Measurements from ENCODE around the gene POU2F2.
"Not testable (repeated sequence)": the region's sequence is repeated elsewhere in the genome, so short reads cannot be mapped to it uniquely, and the experiment has no call there.

POU2F2 gene

DNA sequence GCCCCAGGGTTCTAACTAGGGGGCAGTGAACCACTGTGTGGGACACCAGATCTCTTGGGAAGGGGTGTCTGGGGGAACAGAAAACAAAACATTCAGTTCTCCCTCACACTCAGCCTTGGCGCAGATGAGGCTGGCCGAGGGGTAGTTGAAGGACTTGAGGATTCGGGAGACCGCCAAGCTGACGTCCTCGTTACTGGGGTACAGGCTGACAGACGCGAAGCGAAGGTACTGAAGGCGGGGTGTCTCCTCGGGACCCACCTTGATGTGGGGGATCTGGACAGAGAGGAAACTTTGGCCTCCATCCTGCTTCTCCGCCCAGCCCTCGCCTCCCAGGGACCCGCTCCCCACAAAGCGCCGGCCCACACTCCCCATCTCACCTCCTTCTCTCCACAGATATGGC lies 69.9 kb downstream of the POU2F2 start:
- no peak for DNase-seq (ENCODE audit: low read depth in 2 of 2)

DNA sequence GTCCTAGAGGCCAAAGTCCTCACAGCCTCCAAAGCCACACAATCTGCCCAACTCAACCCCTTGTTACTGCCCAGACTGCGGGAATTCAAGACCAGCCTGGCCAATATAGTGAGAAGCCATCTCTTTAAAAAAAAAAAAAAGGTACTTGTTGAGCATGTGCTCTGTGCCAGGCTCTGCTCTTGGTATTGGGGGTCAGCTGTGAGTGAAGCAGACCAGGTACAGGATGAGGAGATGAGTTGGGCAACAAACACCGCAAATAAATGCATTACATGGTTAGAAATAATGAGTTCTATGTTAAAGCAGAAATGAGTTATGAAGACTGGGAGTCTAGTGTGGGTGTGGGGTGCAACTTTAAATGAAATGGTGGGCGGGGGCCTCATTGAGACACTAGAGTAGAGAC lies 72.1 kb downstream of the POU2F2 start:
- no peak for DNase-seq (ENCODE audit: low read depth in 2 of 2)

DNA sequence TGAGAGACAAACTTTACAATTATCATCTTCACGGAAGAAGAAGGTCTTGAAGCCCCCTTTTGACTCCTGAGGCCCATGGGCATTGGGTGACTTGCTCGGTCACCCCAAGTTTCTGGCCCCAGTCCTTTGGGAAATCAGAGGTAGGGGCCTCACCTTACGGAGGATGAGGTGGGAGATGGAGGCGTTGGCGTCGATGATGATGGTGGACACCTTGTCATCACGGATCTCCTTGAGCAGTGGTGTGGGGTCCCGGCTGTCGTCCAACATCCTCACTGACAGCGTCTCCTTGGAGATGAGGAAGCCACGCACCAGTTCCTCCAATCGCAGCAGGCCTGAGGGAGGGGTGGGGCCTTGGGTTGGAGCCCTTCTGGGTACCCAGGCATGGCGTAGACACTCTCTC lies 73.0 kb downstream of the POU2F2 start:
- DNase-seq (ENCODE audit: low read depth in 2 of 2), result no peak

DNA sequence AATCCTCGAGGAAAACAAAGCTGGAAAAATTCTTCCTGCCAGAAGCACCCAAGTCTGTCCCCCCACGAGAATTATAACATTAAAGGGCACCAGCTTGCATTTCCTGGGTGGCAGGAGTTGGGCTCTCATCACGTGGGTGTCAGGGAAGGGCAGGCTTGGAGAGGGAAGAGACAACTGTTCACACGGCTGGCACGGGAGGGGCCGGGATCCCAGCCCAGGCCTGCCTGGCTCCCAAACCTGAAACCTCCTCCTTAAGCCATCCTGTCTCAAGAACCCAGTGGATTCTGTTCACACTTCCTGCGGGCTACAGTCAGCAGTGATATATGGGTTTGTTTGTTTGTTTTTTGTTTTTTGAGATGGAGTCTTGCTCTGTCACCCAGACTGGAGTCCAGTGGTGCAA lies 74.4 kb downstream of the POU2F2 start:
- DNase-seq (ENCODE audit: low read depth in 2 of 2), result no peak

DNA sequence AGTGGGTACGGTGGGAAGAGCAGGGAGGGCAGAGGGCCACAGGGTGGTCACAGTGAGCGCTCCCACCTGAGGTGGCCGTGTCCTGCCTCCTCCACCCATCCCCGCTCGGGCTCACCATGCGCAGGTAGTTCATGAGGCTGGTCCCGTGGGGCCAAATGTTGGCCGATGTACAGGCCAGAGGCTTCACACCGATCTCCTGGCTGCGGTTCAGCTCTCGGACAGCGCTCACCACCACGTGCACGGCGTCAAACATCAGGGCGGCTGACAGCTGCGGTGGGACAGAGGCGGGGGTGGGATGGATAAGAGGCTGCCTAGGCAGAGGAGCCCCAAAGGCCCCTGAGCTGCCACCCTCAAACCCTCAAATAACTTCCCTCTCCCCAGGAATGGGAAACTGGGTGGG lies 78.0 kb downstream of the POU2F2 start:
- no peak for DNase-seq (ENCODE audit: low read depth in 2 of 2)

DNA sequence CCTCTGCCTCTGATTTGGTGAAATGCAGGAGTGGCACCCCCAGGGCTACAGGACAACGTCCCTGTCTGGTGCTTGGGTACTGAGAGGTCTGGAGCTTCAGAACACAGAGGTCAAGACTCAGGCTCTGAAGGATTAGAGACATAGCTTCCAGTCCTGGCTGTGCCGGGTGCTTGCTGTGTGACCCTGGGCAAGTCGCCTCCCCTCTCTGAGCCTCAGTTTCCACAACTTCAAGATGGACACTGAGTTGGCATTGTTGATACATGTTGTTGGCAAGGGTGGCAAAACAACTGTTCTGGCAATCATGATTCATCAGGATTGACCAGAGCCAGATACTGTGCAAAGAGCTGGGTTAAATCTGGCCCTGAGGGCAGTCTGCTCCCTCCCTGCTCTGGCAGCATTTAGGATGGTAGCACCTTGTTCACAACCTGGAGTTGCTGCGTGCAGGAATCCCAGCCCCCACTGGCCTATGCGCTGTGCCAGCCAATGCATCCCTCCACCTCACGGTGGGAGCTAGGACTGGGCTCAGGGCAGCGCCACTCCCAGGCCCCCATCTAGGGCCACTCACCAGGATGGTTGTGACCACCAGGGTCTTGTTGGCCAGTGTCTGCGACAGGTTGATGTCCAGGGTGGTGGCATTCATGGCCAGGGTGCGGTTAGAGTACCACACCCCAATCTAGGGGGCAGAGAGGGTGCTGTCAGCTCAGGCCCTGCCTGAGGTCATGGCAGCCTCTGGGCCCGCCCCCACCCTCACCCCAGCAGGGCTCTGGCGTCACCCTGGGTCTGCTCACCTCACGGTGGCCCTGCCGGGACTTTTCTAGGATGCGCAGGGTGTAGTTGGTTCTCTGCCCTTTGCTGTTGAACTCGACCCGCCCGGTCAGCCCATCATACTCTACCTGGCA lies 79.0 kb downstream of the POU2F2 start:
- no peak for DNase-seq (ENCODE audit: low read depth in 2 of 2)

DNA sequence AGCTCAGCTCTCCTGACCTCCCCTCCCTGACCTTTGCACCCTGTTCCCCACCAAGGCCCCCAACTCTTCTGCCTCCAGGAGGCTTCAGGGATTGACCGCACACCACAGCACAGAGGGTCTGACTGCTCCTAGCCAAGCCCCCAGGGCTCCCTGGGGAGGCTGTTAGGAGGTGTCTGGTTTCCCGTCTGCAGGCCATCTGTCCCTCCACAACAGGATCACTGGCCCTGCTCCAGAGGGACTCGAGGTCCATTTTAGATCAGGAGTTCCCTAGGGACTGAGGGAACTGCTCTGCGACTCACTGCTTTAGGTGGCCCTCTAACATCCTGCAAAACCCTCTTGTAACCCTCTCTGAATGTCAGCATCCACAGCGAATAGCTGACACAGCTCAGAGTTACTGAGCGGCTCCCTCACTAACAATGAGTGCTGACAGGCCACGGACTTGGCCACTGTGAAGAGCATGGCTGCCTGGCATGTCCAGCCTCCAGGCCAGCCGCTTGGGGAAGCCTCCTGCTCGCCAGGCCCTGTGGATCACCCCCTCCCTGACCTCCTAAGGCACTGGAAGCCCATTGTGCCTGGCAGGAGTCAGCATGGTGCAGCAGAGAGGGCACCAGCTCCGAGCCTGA lies 79.9 kb downstream of the POU2F2 start:
- no peak for DNase-seq (ENCODE audit: low read depth in 2 of 2)

DNA sequence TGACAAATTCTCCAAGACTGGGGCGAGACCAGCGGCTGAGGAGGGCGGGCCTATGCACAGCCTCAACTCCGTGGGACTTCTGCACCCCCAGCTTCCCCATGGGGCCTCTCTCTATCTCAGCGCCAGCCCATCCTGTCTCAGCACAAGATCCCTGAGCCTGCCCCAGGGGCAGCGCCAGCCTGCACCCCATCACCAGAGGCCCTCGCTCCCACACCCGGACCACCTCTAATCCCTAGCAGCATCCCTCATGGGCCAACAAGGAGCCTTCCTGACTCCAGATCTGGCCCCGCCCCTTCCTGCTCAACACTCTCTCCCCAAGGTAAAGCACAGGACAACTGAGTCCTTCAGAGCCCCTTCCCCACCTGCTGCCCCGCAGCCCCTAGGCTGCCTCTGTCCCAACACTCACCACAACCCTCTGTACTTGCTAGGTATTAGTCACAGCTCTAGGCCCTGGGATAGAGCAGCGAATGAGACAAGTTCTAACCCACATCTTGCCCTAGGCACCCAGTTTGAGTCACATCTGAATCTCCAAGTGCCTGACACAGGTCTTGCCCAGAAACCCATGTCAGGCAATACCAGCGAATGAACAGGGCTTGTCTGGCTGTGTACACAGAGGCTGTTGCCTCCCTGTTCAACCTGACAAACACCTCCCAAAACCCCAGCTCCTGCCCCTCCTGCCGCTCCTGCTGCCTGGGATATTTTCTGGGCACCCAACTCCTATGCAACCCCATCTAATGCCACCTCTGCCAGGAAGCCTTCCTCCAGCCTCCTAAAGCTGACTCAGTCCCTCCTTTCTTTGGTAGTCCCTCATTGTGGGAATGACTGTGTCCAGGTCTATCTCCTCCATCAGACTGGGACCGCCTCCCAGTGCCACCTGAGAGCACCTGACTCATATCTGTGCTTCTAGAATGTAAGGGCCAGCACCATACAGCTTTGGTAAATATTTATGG lies 80.8 kb downstream of the POU2F2 start:
- DNase-seq (ENCODE audit: low read depth in 2 of 2), result peak; percentile 13 to 56

DNA sequence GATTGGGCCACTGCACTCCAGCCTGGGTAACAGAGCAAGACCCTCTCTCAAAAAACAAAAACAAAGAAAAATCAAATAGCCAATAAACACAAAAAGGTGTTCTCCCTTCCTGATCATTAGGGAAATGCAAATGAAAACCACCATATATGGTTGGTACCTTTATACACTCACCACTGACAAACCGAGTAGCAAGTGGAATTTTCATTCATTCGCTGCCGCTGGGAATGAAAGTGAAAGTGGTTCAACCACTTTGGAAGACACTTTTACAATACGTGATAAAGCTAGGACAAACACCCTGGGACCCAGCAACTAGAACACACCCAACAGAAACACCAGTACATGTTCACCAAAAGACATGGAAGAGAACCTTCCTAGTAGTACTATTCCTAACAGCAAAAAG lies 83.3 kb downstream of the POU2F2 start:
- no peak for DNase-seq (ENCODE audit: low read depth in 2 of 2)

DNA sequence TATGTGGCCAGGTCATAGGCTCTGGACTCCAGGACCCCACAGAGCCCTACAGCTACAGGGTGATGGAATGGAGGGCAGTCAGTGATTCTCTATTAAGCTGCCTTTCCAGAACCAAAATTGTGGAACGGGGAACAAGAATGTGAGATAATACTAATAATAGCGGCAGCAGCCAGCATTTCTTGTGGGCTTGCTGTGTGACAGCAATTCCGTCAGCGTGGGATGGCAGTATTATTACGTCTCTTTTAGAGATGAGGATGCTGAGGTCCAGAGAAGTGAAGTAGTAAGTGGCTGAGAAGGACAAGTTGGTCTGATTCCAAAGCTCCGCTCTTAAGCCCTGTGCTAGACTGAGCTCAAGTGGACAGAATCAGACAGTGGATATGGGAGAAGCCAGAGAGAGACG lies 86.7 kb downstream of the POU2F2 start:
- no peak for DNase-seq (ENCODE audit: low read depth in 2 of 2)

DNA sequence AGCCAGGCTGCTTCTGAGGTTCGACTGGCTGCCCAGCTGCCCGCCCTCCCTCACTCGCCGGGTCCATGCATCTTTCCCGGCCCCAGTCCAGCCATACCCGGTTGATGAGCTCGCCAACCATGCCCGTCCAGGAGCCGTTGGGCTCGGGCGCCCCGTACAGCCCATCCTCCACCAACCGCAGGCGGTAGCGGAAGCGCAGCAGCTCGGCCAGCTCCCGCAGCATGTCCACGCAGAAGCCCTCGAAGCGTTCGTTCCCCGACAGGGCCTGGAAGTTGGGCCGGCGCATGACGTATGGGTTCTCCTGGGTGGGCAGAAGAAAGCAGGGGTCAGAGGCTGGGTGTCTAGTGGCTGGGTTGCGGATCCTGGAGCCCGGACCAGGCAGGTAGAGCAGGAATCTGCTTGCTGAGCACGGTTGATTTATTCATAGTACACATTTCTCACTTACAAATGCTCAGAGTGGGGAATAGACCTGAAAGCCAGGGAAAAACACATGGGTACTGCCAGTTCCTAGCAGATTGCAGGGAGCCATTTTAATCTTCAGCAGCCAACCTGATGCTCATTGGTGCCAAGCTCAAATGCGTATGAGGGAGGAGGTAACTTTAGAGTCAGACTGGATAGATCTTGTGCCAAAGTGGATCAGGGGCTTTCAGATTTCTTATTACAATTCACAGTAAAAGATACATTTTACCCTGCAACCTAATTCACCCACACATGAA lies 89.6 kb downstream of the POU2F2 start:
- no peak for DNase-seq (ENCODE audit: low read depth in 2 of 2)

DNA sequence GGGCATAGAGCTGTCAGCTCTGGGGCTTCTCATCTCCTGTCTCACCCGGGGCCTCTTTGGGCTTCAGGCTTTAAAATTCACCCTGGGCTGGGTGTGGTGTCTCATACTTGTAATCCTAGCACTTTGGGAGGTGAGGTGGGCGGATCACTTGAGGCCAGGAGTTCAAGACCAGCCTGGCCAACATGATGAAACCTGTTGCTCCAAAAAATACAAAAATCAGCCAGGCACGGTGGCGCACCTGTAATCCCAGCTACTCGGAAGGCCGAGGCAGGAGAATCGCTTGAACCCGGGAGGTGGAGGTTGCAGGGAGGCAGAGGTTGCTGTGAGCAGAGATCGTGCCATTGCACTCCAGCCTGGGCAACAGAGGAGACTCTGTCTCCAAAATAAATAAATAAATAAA lies 91.8 kb downstream of the POU2F2 start:
- DNase-seq (ENCODE audit: low read depth in 2 of 2), result not testable (repeated sequence)

DNA sequence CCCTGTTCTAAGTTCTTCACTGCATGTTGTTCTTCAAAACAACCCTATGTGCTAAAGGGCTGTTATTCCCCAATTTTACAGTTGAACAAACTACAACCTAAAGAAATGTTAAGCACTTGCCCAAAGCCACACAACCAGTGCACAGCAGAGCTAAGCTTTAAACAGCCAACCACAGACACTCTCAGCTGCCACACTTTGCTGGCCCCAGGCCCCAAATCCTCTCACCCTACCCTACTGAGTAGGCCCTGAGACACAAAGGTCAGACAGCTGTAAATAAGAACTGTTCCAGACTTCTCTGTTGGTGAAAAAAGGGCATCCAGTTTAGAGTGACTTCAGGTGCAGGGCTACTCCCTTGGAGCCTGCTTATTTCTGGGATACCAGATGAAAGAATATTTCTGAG lies 92.2 kb downstream of the POU2F2 start:
- no peak for DNase-seq (ENCODE audit: low read depth in 2 of 2)

DNA sequence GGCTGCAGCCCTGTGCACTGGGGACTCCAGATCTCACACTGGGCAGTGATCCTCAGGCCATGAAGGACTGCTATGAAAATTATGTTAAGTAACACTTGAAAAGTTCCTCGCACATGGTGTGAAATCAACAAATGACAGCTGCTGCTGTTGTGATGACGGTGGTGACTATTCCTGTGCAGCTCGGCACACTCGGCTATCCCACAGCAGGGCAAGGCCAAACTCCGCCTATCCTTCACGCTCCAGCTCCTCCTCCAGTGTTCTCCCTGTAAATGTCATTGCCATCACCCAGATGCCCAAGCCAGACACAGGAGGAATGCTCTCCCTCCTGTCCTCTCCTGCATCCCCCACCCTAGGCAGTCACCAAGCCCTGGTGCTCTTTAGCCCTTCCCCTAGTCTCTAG lies 93.6 kb downstream of the POU2F2 start:
- DNase-seq (ENCODE audit: low read depth in 2 of 2), result no peak

DNA sequence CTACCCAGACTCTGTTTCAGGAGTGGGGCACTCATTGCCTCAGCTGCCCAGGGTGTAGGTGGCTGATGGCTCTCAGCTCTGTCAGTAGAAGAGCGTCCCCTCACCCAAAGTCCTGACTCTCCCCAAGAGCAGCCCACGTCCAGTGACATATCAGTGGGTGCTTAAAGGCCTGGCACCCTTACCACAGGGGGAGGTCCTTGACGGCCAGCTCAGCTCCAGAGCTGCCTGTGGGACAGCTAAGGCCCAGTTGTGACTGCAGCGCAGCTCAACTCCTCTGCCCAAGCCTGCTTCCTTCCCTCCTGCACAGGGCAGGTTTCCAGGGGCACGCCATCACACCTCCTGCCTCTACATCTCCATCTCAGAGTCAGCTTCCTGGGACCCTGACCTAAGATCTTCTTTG lies 94.6 kb downstream of the POU2F2 start:
- no peak for DNase-seq (ENCODE audit: low read depth in 2 of 2)

Measured in stimulated activated CD8-positive, alpha-beta memory T cell treated with anti-CD3 and anti-CD28 coated beads, Interleukin-15, amount 100 ng/mL, for 48 hours (primary cell).